Stimulated activated CD4-positive, alpha-beta T cell treated with anti-CD3 and anti-CD28 coated beads, TNF-alpha, amount 100 ng/mL, for 24 hours (primary cell): Measurements from ENCODE around the gene SLC6A2.

Experiments
- DNase-seq, 3 experiments: peaks; one replicate each; pipeline ENCODE4 v3.0.0-alpha.2; 2020; ENCODE audit warnings: low read depth in 3 of 3

Gene SLC6A2

GRCh38 chr16:55671206-55671973, 15.6 kb downstream of the SLC6A2 start:
- DNase-seq, result no peak

GRCh38 chr16:55671974-55672280, 16.1 kb downstream of the SLC6A2 start:
- no peak for DNase-seq

GRCh38 chr16:55672471-55672870, 16.7 kb downstream of the SLC6A2 start:
- DNase-seq, result no peak

GRCh38 chr16:55678161-55678821, 22.5 kb downstream of the SLC6A2 start:
- DNase-seq, result no peak

- DNase-seq, result no peak
Observed at GRCh38 chr16:55682086-55682485, 26.3 kb downstream of the SLC6A2 start.

GRCh38 chr16:55685973-55686372, 30.2 kb downstream of the SLC6A2 start:
- no peak for DNase-seq

- no peak for DNase-seq
Observed at GRCh38 chr16:55686671-55687070, 30.9 kb downstream of the SLC6A2 start.

GRCh38 chr16:55687802-55688201, 32.0 kb downstream of the SLC6A2 start:
- no peak for DNase-seq

GRCh38 chr16:55690841-55691240, 35.1 kb downstream of the SLC6A2 start:
- DNase-seq, result no peak

- no peak for DNase-seq
Observed at GRCh38 chr16:55691771-55692170, 36.0 kb downstream of the SLC6A2 start.

- no peak for DNase-seq
Observed at GRCh38 chr16:55695595-55695994, 39.8 kb downstream of the SLC6A2 start.

GRCh38 chr16:55697867-55698266, 42.1 kb downstream of the SLC6A2 start:
- DNase-seq, result no peak

- DNase-seq, result no peak
Observed at GRCh38 chr16:55698331-55698730, 42.5 kb downstream of the SLC6A2 start.

- DNase-seq, result no peak
Observed at GRCh38 chr16:55698946-55699345, 43.2 kb downstream of the SLC6A2 start.

- no peak for DNase-seq
Observed at GRCh38 chr16:55699616-55700015, 43.8 kb downstream of the SLC6A2 start.

GRCh38 chr16:55700067-55700466, 44.3 kb downstream of the SLC6A2 start:
- no peak for DNase-seq

GRCh38 chr16:55700961-55701360, 45.2 kb downstream of the SLC6A2 start:
- DNase-seq, result no peak

GRCh38 chr16:55701442-55702319, 45.9 kb downstream of the SLC6A2 start:
- peak in 2 of 3 experiments; percentile 9 to 39 for DNase-seq

GRCh38 chr16:55703003-55704001, 47.5 kb downstream of the SLC6A2 start:
- DNase-seq, result no peak

- DNase-seq, result no peak
Observed at GRCh38 chr16:55706739-55707384, 51.1 kb downstream of the SLC6A2 start.

GRCh38 chr16:55709801-55710200, 54.0 kb downstream of the SLC6A2 start:
- no peak for DNase-seq
